Upper lobe of left lung (tissue), 6 donors: ENCODE measurements around the gene PEX7. TPM values are rescaled to one million over a fixed set of nuclear protein-coding genes. Genes with fewer than 3 reads are reported as not detected.
A peak's percentile ranks its signal among the peaks of the same experiment; 100 is the strongest.

Experiments
- ATAC-seq, 2 donors: fragments of 200-7000 bp; cut with Tn5 transposase; one replicate each; pipeline ENCODE4 v1.9.1; 2022; ENCODE audit warnings: mild to moderate bottlenecking in 2 of 2, moderate library complexity in 2 of 2; ENCODE audit not compliant: low FRiP score in 2 of 2
- DNase-seq, 2 donors: peaks; one replicate each; pipeline ENCODE4 v3.0.0-alpha.2; 2019 to 2020
- H3K27ac ChIP-seq, 4 donors: fragments of 200-600 bp; sonication (generic); one replicate each; pipeline ENCODE4 v1.5.1; 2016 to 2019
- H3K27me3 ChIP-seq, 4 donors: fragments of 200-600 bp; sonication (generic); one replicate each; pipeline ENCODE4 v1.5.1; 2017 to 2019
- H3K36me3 ChIP-seq, 4 donors: fragments of 200-600 bp; sonication (generic); one replicate each; pipeline ENCODE4 v1.5.1; 2016 to 2019
- H3K4me1 ChIP-seq, 4 donors: fragments of 200-600 bp; sonication (generic); one replicate each; pipeline ENCODE4 v1.5.1; 2018 to 2019
- H3K4me3 ChIP-seq, 4 donors: fragments of 200-600 bp; sonication (generic); one replicate each; pipeline ENCODE4 v1.5.1; 2017 to 2019; ENCODE audit warnings: mild to moderate bottlenecking in 2 of 4, moderate library complexity in 1 of 4
- H3K9me3 ChIP-seq, 4 donors: fragments of 200-600 bp; sonication (generic); one replicate each; pipeline ENCODE4 v1.5.1; 2018 to 2019
- CTCF ChIP-seq, 6 experiments: fragments of 450-650 bp in 4 of 6; fragments of 200-600 bp in 2 of 6; sonication (generic) in 2 of 6; IDR thresholded peaks; one replicate each; pipeline ENCODE4 v1.5.1; 2016 to 2019; ENCODE audit warnings: antibody characterized with exemption in 6 of 6
- EP300 ChIP-seq, 4 donors: sonication (generic); formaldehyde crosslinking; IDR thresholded peaks; one replicate each; pipeline ENCODE4 v1.5.1; 2017; ENCODE audit warnings: antibody characterized with exemption in 4 of 4, control low read depth in 2 of 4
- POLR2A ChIP-seq, 4 donors: fragments of 450-650 bp; IDR thresholded peaks; one replicate each; pipeline ENCODE4 v1.5.1; 2016 to 2017; ENCODE audit warnings: antibody characterized with exemption in 4 of 4, mild to moderate bottlenecking in 2 of 4
- POLR2AphosphoS5 ChIP-seq, 2 donors: sonication (generic); formaldehyde crosslinking; IDR thresholded peaks; one replicate each; pipeline ENCODE4 v1.5.1; 2017; ENCODE audit warnings: antibody characterized with exemption in 2 of 2
- WGBS, 2 donors: methylation state at CpG; one replicate each; pipeline ENCODE4 v1.1.5; 2017 to 2018; 5-methylcytosine and 5-hydroxymethylcytosine counted together
- total RNA-seq, 6 donors: library from RNA; depleted of rRNA in 4 of 6; stranded (reverse); fragments of >200 nt in 4 of 6; gene quantifications; one replicate each; pipeline versions ENCODE4 v1.1.0 to v1.2.1, GENCODE V29; 2016 to 2021
- donor health status: DM: no; HTN: no; CAD: no; lungs with moderate emphysema.
- donor health status: DM: no; HTN: yes; CAD: no; lungs with severe emphysema.

Gene PEX7
- total RNA-seq, 6 donors from 2014 or later, result 6.7 to 11.7 (median 9.7) TPM

GRCh38 chr6:136816656-136817055 lies 5.7 kb upstream of the PEX7 start:
- H3K27ac ChIP-seq, result no peak overlapping the region
- no peaks in the 10 kb centered on the region for H3K27me3 ChIP-seq
- peaks cover 0 to 3% (median 3%) of the 10 kb centered on the region in 4 donors for H3K4me1 ChIP-seq
- TF ChIP-seq POLR2A (IDR thresholded peaks at IDR 0.05) (no peak), CTCF (IDR thresholded peaks at IDR 0.05) (no peak), POLR2AphosphoS5 (IDR thresholded peaks at IDR 0.05) (no peak), EP300 (IDR thresholded peaks at IDR 0.05) (no peak)
- H3K9me3 ChIP-seq, result no peaks in the 10 kb centered on the region
- H3K4me3 ChIP-seq, result no peak overlapping the region
- no peak for ATAC-seq
- WGBS, 2 donors, result 69 to 82% methylated on average over 2 of the region's 2 CpGs
- no peak for DNase-seq
- no peaks in the 10 kb centered on the region for H3K36me3 ChIP-seq

- Histone ChIP-seq H3K27me3 (no peaks in the 10 kb centered on the region), H3K27ac (no peak overlapping the region), H3K4me1 (peaks cover 0 to 19% (median 8%) of the 10 kb centered on the region in 4 donors), H3K9me3 (no peaks in the 10 kb centered on the region), H3K36me3 (no peaks in the 10 kb centered on the region), H3K4me3 (no peak overlapping the region)
- WGBS, 2 donors, result 65 to 79% methylated on average over 2 of the region's 2 CpGs
- ATAC-seq (no peak), DNase-seq (no peak)
- no peak for TF ChIP-seq POLR2A (IDR thresholded peaks at IDR 0.05)
- TF ChIP-seq EP300 (IDR thresholded peaks at IDR 0.05), result no peak
- no peak for TF ChIP-seq CTCF (IDR thresholded peaks at IDR 0.05)
- no peak for TF ChIP-seq POLR2AphosphoS5 (IDR thresholded peaks at IDR 0.05)
These were observed 1.8 kb upstream of the PEX7 start for GRCh38 chr6:136820561-136820960.

- TF ChIP-seq POLR2A (IDR thresholded peaks at IDR 0.05), result no peak
- Histone ChIP-seq H3K4me3 (peak overlapping the region; percentile 42 to 71 (median 68)), H3K27me3 (no peaks in the 10 kb centered on the region), H3K36me3 (peaks cover 0 to 12% (median 0%) of the 10 kb centered on the region in 4 donors), H3K27ac (peak overlapping the region; percentile 91 to 95 (median 93)), H3K9me3 (no peaks in the 10 kb centered on the region), H3K4me1 (peaks cover 0 to 19% (median 8%) of the 10 kb centered on the region in 4 donors)
- DNase-seq (peak in 1 of 2 donors; percentile 26), ATAC-seq (peak in 1 of 2 donors; percentile 38)
- WGBS, 2 donors, result 1 to 3% methylated on average over 11 of the region's 11 CpGs
These were observed 381 bp upstream of the PEX7 start for GRCh38 chr6:136822046-136822375.

- ATAC-seq, result no peak
- peaks cover 0 to 19% (median 8%) of the 10 kb centered on the region in 4 donors for H3K4me1 ChIP-seq
- peak overlapping the region; percentile 42 to 71 (median 68) for H3K4me3 ChIP-seq
- peaks cover 0 to 15% (median 0%) of the 10 kb centered on the region in 4 donors for H3K36me3 ChIP-seq
- no peaks in the 10 kb centered on the region for H3K27me3 ChIP-seq
- 67 to 84% methylated on average over 9 to 30 of the region's 31 CpGs for WGBS, 2 donors
- H3K9me3 ChIP-seq, result no peaks in the 10 kb centered on the region
- TF ChIP-seq POLR2A (IDR thresholded peaks at IDR 0.05) (no peak), CTCF (IDR thresholded peaks at IDR 0.05) (no peak), EP300 (IDR thresholded peaks at IDR 0.05) (no peak), POLR2AphosphoS5 (IDR thresholded peaks at IDR 0.05) (no peak)
- peak overlapping the region; percentile 91 to 95 (median 93) for H3K27ac ChIP-seq
- DNase-seq, result peak; percentile 10 to 23
These were observed 802 bp downstream of the PEX7 start for GRCh38 chr6:136823128-136823660.

- TF ChIP-seq CTCF (IDR thresholded peaks at IDR 0.05) (no peak), POLR2AphosphoS5 (IDR thresholded peaks at IDR 0.05) (no peak), POLR2A (IDR thresholded peaks at IDR 0.05) (no peak), EP300 (IDR thresholded peaks at IDR 0.05) (no peak)
- ATAC-seq (no peak), DNase-seq (peak in 1 of 2 donors; percentile 36)
- no peak overlapping the region for H3K4me3 ChIP-seq
- H3K9me3 ChIP-seq, result peaks cover 0 to under 1% (median 0%) of the 10 kb centered on the region in 4 donors
- H3K36me3 ChIP-seq, result peaks cover 0 to 19% (median 0%) of the 10 kb centered on the region in 4 donors
- 63 to 80% methylated on average over 6 of the region's 6 CpGs for WGBS, 2 donors
- no peaks in the 10 kb centered on the region for H3K27me3 ChIP-seq
- no peak overlapping the region for H3K27ac ChIP-seq
- H3K4me1 ChIP-seq, result peaks cover 0 to 19% (median 8%) of the 10 kb centered on the region in 4 donors
These were observed 3.8 kb downstream of the PEX7 start for GRCh38 chr6:136826216-136826615.
